Measurements from ENCODE around the gene TBC1D14. TPM values are rescaled to one million over a fixed set of nuclear protein-coding genes. Genes with fewer than 3 reads are reported as not detected.
"Not testable (repeated sequence)": the region's sequence is repeated elsewhere in the genome, so short reads cannot be mapped to it uniquely, and the experiment has no call there.

TBC1D14 gene
- total RNA-seq, 1 experiment from 2014 or later: 36.3 TPM

DNA sequence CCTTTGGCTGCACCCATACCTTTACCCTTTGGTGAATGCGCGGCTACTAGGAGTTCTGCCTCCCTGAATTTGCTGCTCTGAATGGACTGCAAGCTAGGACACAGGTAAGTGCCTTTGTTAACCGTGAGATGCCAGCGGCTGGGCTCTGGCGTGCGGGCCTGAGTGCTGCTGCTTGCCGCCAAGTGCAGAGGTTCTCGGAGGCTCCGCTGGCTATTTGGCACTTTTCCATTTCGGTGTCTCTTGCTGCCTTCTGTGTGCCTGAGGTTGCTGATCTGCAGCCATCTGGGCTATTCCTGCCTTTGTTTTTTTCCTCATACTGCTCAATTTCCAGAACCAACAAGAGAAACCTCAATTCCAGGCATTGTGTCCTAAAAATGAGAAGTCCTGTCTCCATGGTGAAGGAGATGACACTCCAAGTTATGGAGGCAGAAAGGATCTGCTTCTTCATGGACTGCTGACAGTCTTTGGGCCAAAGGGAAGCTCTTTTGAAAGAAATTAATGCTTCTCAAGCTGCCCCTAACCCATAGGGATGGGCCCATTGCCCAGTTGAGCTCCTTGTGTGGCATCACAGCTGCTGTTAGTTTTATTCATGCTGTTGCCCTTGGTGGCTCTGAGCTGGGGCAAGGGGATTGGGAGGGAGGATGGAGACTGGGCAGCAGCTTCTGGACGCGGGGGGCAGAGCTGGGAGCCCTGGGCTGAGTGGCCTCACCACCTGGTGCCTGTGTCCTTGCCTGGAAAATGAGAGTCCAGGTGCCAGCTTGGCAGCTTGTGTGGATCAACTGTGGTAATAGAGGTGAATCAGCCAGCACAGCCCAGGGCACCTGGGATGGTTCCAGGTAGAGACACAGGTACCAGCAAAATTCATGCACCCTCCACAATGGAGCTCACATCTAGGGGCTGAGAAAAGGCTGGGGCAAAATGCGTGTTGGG lies 3.8 kb upstream of the TBC1D14 start:
- Histone ChIP-seq H3K27me3 (ENCODE audit: control insufficient read depth, insufficient read depth, low read length) (no peaks in the 10 kb centered on the region), H3K9me3 (ENCODE audit: control insufficient read depth, insufficient read depth, low read depth, low read length) (no peaks in the 10 kb centered on the region), H3K4me1 (ENCODE audit: control insufficient read depth, insufficient read depth, low read length) (peaks cover 16% of the 10 kb centered on the region), H3K27ac (ENCODE audit: low read length) (no peak overlapping the region), H3K4me3 (ENCODE audit: low read depth in 2 of 2, low read length in 2 of 2) (no peak overlapping the region), H3K36me3 (ENCODE audit: control insufficient read depth, insufficient read depth, low read length) (no peaks in the 10 kb centered on the region)
- no peak for ATAC-seq
- DNase-seq (ENCODE audit: low read depth, low spot score): no peak
- no peak for TF ChIP-seq POLR2AphosphoS5 (IDR thresholded peaks at IDR 0.05; ENCODE audit: low read depth, low read length)
- TF ChIP-seq, protein P1, sequence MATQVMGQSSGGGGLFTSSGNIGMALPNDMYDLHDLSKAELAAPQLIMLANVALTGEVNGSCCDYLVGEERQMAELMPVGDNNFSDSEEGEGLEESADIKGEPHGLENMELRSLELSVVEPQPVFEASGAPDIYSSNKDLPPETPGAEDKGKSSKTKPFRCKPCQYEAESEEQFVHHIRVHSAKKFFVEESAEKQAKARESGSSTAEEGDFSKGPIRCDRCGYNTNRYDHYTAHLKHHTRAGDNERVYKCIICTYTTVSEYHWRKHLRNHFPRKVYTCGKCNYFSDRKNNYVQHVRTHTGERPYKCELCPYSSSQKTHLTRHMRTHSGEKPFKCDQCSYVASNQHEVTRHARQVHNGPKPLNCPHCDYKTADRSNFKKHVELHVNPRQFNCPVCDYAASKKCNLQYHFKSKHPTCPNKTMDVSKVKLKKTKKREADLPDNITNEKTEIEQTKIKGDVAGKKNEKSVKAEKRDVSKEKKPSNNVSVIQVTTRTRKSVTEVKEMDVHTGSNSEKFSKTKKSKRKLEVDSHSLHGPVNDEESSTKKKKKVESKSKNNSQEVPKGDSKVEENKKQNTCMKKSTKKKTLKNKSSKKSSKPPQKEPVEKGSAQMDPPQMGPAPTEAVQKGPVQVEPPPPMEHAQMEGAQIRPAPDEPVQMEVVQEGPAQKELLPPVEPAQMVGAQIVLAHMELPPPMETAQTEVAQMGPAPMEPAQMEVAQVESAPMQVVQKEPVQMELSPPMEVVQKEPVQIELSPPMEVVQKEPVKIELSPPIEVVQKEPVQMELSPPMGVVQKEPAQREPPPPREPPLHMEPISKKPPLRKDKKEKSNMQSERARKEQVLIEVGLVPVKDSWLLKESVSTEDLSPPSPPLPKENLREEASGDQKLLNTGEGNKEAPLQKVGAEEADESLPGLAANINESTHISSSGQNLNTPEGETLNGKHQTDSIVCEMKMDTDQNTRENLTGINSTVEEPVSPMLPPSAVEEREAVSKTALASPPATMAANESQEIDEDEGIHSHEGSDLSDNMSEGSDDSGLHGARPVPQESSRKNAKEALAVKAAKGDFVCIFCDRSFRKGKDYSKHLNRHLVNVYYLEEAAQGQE (IDR thresholded peaks at IDR 0.05; ENCODE audit: insufficient read depth in 1 of 2, low read depth in 2 of 2, low read length in 1 of 2): no peak
- TF ChIP-seq, protein P2, sequence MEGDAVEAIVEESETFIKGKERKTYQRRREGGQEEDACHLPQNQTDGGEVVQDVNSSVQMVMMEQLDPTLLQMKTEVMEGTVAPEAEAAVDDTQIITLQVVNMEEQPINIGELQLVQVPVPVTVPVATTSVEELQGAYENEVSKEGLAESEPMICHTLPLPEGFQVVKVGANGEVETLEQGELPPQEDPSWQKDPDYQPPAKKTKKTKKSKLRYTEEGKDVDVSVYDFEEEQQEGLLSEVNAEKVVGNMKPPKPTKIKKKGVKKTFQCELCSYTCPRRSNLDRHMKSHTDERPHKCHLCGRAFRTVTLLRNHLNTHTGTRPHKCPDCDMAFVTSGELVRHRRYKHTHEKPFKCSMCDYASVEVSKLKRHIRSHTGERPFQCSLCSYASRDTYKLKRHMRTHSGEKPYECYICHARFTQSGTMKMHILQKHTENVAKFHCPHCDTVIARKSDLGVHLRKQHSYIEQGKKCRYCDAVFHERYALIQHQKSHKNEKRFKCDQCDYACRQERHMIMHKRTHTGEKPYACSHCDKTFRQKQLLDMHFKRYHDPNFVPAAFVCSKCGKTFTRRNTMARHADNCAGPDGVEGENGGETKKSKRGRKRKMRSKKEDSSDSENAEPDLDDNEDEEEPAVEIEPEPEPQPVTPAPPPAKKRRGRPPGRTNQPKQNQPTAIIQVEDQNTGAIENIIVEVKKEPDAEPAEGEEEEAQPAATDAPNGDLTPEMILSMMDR (IDR thresholded peaks at IDR 0.05): no peak
- no peak for TF ChIP-seq TCF7L2 (IDR thresholded peaks at IDR 0.05; ENCODE audit: low read depth, low read length)
- no peak for TF ChIP-seq SIN3A (IDR thresholded peaks at IDR 0.05; ENCODE audit: borderline replicate concordance, insufficient read depth, low read depth, low read length)
- in situ Hi-C loops (cut with HindIII; ENCODE audit: low pct_unique_long_range_greater_than_20kb, low sequenced_read_pairs) (no loop called here), intact Hi-C loops (cut with micrococcal nuclease; ENCODE audit: unreplicated experiment) (loop anchor here (5.0 kb wide), 1 partner anchor 177 kb away; no protein-coding TSS in a partner anchor)
- no TSS peak for BruUV-seq (replicated peaks)
- POLR2A ChIA-PET: no interaction called here
- CTCF ChIA-PET: no interaction called here

DNA sequence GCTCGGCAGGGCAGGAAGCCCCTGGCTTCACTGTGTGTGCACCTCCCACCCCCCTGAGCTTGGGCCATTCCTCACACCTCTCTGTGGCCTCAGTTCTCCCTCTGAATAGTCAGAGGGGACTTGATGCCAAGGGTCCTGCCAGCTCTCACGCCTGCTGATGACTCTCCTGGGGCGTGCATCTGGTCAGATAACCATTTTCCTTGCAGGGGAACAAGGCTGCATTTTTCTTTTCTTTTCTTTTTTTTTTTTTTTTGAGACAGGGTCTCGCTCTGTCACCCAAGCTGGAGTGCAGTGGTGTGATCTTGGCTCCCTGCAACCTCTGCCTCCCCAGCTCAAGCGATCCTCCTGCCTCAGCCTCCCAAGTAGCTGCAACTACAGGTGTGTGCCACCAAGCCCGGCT lies 3.1 kb upstream of the TBC1D14 start:
- CTCF ChIA-PET; H3K9me3 ChIP-seq (ENCODE audit: control insufficient read depth, insufficient read depth, low read depth, low read length); H3K36me3 ChIP-seq (ENCODE audit: control insufficient read depth, insufficient read depth, low read length); POLR2A ChIA-PET; ATAC-seq; BruUV-seq (replicated peaks); in situ Hi-C loops (cut with HindIII; ENCODE audit: low pct_unique_long_range_greater_than_20kb, low sequenced_read_pairs); H3K27ac ChIP-seq (ENCODE audit: low read length); DNase-seq (ENCODE audit: low read depth, low spot score); H3K4me3 ChIP-seq (ENCODE audit: low read depth in 2 of 2, low read length in 2 of 2); H3K27me3 ChIP-seq (ENCODE audit: control insufficient read depth, insufficient read depth, low read length): not testable (repeated sequence)
- H3K4me1 ChIP-seq (ENCODE audit: control insufficient read depth, insufficient read depth, low read length): peaks cover 19% of the 10 kb centered on the region
- intact Hi-C loops (cut with micrococcal nuclease; ENCODE audit: unreplicated experiment): loop anchor here (5.0 kb wide), 1 partner anchor 176 kb away; no protein-coding TSS in a partner anchor

DNA sequence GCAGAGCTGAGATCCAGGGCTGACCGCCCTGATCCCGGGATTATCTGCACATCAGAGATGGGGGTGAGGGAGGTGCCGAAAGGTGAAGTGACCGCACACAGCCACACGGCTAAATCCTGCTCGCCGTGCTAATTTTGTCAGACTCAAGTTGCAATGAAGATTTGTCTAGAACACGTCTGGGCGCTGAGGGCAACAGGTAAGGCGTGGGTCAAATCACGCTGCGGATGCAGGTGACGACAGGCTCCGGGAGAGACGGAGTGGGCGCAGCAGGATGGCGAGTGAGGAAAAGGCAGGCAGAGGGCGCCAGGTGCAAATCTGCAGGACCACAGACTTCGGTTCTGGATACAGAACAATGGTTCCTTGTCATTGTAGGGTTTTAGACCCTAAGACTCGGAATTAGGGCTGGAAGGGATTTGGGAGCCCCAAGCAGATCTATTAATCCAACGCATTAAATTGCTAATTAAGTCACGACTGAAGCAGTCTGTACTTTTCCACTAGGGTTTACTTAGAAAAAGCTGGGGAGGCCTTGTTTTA lies 1.9 kb upstream of the TBC1D14 start:
- ChIA-PET CTCF (no interaction called here), POLR2A (no interaction called here)
- in situ Hi-C loops (cut with HindIII; ENCODE audit: low pct_unique_long_range_greater_than_20kb, low sequenced_read_pairs) (no loop called here), intact Hi-C loops (cut with micrococcal nuclease; ENCODE audit: unreplicated experiment) (loop anchor here (5.0 kb wide), 1 partner anchor 175 kb away; no protein-coding TSS in a partner anchor)
- no peak for TF ChIP-seq POLR2AphosphoS5 (IDR thresholded peaks at IDR 0.05; ENCODE audit: low read depth, low read length)
- TF ChIP-seq, protein P2 (IDR thresholded peaks at IDR 0.05): peak; percentile 78
- Histone ChIP-seq H3K27ac (ENCODE audit: low read length) (no peak overlapping the region), H3K9me3 (ENCODE audit: control insufficient read depth, insufficient read depth, low read depth, low read length) (no peaks in the 10 kb centered on the region), H3K36me3 (ENCODE audit: control insufficient read depth, insufficient read depth, low read length) (no peaks in the 10 kb centered on the region), H3K4me1 (ENCODE audit: control insufficient read depth, insufficient read depth, low read length) (peaks cover 21% of the 10 kb centered on the region), H3K27me3 (ENCODE audit: control insufficient read depth, insufficient read depth, low read length) (no peaks in the 10 kb centered on the region), H3K4me3 (ENCODE audit: low read depth in 2 of 2, low read length in 2 of 2) (no peak overlapping the region; a peak in 1 of 4 replicates)
- ATAC-seq (0 out of 2 replicates have a peak, but pooled peaks have one; percentile 31), DNase-seq (ENCODE audit: low read depth, low spot score) (no peak)
- no TSS peak for BruUV-seq (replicated peaks)
